C4-2B (cell line): ENCODE data around the gene DNM3.

ENCODE experiments used
- CTCF ChIP-seq: fragments of 450-650 bp; conservative IDR thresholded peaks from 2 replicates; pipeline ENCODE4 v1.5.1; 2017; ENCODE audit warnings: mild to moderate bottlenecking
- ZFX ChIP-seq: fragments of 450-650 bp; IDR thresholded peaks from 2 replicates; pipeline ENCODE4 v1.6.1; 2017

DNA sequence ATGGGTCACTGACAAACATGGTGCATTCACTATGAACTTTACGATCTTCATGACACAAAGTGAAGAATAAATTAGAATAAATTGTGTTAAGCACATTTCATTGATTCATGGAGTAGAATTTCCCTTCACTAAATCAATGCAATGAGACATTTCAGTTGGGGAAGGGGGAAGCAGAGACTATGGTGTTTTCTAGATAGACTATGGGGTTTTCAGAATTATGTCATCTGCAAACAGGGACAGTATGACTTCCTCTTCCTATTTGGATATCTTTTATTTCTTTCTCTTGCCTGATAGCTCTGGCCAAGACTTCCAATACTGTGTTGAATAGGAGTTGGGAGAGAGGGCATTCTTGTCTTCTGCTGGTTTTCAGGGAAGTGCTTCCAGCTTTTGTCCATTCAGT lies 499.2 kb downstream of the DNM3 start:
- TF ChIP-seq CTCF (no peak), ZFX (no peak)
